Measurements from ENCODE around the gene WBP2NL.
"Not testable (repeated sequence)": the region's sequence is repeated elsewhere in the genome, so short reads cannot be mapped to it uniquely, and the experiment has no call there.

WBP2NL gene, protein sequence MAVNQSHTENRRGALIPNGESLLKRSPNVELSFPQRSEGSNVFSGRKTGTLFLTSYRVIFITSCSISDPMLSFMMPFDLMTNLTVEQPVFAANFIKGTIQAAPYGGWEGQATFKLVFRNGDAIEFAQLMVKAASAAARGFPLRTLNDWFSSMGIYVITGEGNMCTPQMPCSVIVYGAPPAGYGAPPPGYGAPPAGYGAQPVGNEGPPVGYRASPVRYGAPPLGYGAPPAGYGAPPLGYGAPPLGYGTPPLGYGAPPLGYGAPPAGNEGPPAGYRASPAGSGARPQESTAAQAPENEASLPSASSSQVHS

DNA sequence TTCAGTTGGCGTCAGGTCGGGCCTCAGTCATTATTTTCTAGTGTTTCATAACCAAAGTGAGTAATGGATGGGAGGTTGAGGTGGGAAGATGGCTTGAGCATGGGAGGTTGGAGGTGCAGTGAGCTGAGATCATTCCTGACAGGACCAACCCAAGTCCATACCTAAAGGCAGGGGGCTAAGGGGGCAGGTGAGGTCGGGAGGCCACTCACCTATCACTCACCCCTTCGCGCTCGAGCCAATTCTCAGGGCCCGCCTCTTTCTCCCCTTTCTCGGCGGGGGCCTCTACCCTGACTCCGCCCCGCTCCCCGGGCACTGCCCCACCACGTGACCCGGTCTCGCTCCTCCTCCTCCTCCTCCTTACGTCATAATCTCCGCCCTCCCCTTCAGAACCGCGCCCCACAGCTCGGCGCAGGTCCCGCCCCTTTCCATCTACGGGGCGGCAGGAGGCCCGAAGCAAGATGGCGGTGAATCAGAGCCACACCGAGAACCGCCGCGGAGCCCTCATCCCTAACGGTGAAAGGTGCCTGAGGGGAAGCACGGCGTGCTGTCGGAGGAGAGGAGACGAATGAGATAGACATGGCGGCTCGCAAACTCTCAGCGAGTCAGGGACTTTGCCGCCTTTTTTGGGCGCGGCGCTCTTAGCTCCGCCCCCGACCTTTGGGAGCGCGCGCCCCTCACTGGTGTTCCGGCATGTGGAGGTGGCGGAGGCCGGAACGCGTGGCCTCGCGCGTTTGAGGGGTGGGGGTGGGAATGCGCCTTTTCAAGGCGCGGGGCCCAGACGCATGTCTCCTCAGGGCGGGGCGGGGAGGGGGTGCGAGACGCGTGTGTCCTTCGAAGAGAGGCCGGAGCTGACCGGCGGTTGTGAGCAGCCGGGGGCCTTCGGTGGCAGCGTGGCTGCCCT, at the start of gene WBP2NL:
Gene WBP2NL, plus strand, starts transcription at position 428 of the 901 bp plus-strand sequence. Its CDS starts 31 bp downstream, at position 459.
- DNase-seq = peak; percentile 81

DNA sequence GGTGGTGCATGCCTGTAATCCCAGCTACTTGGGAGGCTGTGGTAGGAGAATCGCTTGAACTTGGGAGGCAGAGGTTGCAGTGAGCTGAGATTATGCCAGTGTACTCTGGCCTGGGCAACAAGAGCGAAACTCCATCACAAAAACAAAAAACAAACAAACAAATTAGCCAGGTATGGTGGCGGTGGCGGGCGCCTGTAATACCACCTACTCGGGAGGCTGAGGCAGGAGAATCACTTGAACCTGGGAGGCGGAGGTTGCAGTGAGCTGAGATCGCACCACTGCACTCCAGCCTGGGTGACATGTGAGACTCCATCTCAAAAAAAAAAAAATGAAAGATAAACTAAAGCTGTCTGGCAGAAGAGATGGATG, 49.7 kb upstream of the WBP2NL start:
- DNase-seq = not testable (repeated sequence)

DNA sequence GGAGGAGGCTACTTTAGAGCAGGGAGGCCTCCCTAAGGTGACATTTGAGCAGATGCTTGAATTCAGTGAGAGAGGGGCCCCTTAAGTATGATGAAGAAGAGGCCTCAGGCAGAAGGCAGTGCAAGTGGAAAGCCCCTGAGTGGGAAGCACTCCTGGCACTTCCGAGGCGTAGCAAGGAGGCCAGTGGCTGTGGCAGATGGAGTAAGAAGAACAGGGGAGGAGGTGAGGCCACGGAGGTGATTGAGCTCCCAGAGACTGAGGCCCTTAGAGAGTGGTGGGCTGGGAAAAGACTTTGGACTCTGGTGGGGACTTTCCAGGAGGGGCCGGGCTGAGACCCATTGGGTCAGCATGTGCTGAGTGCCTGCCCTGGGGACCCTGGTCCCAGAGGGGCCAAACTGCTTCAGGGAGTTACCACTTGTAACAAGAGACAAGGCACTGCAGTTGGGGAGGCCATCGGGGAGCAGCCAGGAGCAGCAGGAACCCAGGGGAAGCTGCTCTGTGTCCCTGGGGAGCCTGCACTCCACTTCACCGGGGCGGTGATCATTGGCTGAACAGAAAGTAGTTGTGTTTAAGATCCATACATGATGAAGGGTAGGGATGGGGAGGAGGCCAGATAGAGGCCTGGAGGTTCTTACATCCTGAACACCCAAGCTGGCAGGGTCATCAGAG, 49.2 kb upstream of the WBP2NL start:
- no peak for DNase-seq

DNA sequence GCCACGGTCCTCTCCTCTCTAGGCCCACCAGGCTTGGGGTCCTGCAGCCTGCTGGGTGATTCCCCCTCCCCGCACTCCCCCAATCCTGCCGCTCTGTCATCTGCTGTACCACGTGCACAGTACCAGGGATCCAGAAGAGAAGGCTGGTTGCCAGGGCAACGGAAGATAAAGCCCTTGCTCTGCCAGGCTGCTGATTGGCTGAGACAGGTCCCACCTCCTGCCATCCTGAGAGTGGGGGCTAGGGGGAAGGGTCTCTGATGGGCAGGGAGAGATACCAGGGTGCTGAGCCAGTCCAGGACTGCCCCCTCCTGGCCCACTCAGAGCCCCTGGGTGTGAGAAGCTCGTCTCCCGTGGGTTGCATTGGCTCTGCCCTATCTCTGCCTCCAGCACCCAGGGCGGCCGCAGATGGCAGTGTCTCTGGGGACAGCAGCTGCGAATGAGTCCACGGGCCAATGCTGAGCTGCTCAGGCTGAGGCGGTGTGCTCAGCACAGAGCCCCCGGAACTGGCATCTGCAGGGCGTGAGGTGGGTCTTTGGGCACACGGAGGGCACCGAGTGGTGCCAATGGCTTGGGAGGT, 46.6 kb upstream of the WBP2NL start, which contains the start of gene SMIM45:
Gene SMIM45, plus strand, starts transcription at position 253 of the 577 bp plus-strand sequence.
- no peak for DNase-seq

DNA sequence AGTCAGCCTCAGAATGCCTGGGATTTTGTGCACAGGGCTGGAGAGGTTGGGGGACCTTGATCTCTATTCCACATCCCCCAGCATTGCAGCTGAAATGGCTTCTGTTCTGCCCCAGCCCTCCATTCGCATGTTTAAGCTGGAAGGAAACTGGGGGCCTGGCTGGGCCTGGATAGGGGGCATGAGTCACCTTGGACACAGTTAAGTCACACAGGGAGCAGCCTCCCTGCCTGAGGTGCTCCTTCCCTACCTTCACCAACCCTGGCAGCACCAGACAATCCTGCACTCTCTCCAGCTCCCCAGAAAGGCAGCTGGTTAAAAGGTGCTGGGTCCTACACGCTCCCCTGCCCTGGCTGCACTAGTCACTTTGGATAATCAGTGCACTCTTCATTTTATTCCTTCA, 45.9 kb upstream of the WBP2NL start:
- DNase-seq = no peak

DNA sequence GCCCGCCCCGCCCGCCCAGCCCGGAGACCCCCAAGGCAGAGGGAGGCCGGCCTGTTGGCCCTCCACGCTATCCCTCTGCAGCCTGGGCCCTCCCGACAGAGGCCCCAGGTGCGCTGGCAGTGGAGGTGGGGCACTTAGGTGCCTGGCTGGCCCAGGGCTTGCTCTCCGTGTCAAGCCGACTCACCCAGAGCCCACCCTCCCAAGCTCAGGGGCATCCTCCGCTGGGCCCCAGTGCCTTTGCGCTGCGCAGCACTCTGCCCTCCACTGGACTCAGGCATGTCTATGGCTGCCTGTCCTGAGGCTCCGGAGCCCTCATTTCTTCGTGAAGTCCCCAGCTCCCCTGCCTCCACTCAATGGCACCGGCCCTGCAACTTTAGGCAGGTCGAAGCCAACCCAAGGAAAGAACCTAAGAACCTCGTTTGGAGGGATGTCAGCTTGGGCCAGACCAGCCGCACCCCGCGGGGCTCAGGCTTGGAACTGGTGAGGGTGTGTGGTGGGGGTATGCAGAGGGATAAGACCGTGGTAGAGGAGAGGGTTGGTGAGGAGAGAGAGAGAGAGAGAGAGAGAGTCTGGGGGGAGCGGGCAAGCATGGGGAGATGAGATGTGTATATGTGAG, 40.5 kb upstream of the WBP2NL start:
- DNase-seq = no peak

DNA sequence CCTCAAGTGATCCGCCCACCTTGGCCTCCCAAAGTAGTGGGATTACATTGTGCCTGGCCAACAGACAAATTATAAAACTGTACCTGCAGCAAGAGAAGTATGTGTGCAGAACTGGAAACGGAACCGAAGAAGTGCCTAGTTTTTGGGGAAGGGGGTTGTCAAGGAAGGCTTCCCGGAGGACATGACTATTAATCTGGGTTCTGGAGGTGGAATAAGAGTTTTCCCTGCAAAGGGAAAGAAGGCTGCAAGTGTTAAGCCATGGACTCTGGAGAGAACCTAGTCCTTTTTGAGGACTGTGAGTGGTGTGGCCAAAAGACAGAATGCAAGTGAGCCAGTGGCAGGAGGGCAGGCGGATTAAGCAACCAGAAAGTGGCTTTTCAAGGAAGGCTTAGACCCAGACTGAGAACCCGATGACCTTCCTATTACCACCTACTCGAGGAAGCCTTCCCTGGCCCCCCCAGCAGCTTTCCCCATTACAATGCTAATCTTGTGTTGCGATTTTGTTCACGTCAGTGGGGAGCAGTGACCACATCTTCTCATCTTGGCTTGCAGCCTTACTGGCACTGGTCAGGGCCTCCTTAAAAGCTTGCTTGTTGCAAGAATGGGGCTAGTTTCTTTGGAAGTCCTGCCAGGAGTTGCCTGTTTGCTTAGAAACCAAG, 35.0 kb upstream of the WBP2NL start:
- no peak for DNase-seq

DNA sequence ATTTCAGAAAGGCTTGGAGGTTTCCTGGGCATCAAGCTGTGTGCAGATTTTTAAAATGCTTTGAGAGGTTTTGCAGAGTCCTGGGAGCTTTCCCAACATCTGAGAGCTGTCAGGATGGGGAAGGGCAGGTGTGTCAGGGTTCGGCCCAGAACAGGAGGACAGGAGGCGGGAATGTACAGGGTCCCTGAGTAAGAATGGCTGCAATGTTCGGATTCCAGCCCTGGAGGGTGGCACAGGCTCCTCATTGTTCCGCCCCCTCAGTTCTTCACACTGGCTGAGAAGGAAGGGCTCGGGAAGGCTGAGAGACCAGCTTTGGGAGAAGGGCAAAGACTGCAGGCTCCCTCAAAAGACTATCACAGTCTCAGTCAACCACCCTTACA, 34.5 kb upstream of the WBP2NL start:
- no peak for DNase-seq

DNA sequence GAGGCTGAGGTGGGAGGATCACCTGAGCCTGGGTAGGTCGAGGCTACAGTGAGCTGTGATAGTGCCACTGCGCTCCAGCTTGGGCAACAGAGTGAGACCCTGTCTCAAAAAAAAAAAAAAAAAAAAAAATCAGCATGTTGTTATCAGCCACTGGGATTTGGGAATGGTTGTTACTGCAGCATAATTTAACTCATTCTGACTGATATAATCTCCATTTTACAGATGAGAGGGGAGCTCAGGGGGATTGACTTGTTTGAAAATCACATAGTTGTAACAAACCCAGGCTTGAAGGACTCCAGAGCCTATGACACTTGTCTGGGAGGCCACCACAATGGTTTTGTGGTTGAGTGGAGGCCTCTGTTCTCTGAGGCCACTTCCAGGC, 32.4 kb upstream of the WBP2NL start:
- no peak for DNase-seq

DNA sequence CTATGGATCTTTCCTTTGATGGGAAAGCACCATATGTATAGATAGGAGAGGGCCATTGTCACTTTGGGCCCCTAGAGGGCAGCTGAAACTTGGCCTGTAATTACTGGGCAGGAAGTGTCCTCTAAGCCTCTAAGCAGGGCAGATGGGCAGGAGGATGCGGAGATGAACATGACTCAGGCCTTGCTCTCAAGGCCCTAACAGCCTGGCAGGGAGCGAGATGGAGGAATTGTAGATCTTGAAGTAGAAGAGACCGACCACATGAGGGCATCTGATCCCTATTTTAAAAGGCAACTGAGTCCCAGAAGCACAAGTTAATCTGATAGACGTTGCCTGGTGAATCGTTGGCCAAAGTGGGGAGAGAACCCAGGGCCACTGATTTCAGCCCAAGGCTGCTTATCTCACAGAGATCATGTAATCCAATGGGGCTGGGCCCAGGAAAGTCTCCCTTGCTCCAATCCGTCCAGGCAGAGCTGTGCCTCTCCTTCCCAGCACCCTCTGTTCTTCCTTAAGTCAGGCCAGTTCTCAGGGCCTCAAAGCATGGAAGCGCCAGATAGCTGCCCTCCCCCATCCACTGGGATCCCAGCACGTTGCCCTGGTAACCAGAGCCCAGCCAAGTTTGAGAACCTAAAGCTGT, 31.9 kb upstream of the WBP2NL start:
- DNase-seq = peak; percentile 8

DNA sequence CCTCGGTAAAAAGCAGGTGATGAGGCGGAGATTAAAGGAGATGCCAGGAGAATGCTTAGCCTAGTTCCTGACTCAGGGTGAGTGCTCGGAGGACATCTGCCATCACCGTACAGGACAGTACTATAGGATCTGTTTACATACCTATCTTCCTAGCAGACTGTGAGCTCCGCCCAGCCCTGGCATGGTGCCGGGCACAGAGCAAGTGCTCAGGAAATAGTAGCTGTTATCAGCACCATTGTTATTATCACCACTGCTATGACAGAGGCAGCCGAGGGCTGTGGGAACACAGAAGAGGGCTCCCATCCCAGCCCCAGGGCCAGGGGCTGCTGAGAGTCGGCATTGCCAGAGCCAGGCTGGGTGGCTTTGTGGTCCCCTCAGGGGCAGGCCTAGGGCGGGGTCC, 30.0 kb upstream of the WBP2NL start:
- no peak for DNase-seq

DNA sequence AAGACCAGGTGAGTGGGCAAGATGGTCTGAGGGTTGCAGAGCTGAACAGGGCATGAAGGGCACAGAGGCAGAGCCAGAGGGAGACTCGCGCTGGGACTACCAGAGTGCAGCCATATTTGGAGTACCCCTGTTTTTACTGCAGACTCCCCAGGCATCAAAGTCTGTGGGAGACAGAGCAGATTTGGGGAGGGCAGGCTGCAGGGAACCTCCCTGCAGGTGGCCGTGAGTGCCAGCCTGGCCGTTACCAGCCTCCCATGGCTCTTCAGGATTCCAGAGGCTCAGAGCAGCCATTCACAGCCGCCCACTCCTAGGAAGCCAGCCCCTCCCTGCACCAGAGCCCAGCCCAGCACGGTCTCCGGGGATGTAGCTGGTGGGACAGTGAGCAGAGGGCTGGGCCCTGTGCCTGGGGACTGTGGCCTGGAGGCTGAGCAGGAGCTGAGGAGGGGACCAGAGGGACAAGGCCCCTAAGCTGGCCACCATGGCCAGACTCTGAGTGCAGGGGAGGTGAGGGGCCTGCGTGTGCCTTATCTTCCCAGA, 29.4 kb upstream of the WBP2NL start, which contains the start of gene SEPTIN3:
Gene SEPTIN3, plus strand, starts transcription at position 334 of the 537 bp plus-strand sequence. CDS start 2,050 bp downstream, outside the sequence.
- DNase-seq = no peak

DNA sequence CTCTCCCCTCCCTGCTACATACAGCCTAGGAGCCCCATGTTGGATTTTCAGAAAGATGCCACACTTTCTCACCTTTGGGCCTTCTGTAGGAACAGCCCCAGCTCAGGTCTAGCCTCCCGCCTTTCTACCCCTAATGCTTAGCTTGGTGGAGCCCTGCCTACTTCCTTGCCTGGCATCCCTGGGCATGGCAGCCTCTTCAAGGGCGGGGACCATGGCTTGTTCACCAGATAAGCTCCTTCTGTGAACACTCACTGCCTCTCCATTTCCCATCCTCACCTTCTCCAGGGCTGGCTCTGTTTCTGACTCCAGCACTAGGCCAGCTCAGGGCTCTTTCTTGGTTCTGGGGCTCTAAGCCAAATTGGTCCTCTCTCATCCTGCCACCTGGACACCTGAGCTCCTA, 28.0 kb upstream of the WBP2NL start:
- no peak for DNase-seq

DNA sequence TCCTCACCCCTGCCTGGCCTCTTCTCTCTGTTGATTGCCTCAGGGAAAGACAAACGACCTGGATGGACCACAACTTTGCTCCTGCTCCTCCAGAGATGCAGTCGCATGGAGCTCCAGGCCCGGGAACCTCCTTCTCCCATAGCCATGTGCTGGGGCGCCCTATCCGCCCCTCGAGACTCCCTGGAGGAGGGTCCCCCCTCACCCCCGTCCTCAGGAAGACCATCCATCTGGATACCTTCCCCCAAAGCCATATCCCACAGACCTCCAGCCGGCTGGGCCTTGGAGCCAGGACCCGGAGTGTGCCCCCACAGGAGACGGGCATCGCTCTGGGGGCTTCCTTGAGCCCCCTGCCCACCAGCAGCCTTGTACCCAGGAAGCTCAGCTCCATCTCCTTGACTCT, 27.2 kb upstream of the WBP2NL start:
- DNase-seq = no peak

DNA sequence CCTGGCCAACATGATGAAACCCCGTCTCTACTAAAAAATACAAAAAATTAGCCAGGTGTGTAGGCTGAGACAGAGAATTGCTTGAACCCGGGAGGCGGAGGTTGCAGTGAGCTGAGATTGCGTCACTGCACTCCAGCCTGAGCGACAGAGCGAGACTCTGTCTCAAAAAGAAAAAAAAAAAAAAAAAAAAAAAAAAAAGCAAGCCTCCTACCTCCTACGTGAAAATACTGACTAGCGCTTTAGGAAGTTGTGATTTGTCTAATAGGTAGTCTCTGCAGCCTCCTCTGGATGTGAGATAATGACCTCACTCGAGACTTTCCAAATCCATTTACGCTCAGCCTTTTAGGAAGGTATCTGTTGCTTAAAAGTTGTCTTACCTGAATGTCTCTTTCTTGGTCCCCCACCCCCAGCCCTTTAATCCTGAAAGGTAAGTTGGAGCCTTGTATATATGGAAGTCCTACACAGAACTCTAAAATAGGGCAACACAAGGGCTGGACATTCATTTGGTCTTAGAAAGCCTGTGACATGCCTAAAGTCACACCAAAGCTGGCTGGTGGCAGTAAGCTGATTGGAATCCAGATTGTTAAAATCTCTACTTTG, 23.8 kb upstream of the WBP2NL start:
- no peak for DNase-seq

DNA sequence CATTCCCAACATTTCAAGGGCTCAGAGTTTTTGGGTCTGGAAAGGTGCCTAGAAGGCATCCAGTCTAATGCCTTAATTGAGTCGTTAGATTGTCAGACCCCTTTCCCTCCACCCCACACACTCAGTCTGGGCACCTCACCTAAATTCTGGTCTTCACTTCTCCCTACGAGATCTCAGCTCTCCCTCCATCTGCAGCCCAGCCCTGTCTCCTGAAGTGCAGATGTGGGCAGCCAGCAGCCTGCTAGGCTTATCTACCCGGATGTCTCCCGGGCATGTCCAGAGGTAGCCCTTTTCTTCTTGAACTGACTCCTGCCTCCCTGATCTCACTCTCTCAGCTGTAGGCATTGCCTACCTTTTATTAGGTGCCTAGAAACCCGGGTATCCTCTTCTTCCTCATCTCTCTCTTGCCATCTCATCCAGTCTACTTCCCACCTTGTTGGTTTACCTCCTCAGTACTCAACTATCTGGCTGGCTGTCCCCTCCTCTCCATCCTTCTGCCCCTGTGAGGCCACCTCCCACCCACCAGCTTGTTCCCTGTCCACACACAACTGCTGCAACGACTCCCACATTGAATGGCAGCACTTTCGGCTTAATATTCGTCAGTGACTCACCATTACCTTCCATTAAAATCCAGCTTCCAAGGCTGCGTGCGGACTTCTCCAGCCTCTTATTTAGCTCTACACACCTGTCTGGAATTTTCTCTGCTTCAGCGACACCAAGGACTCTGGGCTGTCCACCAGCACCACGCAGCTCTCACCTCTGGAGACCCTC, 23.1 kb upstream of the WBP2NL start:
- DNase-seq = no peak

DNA sequence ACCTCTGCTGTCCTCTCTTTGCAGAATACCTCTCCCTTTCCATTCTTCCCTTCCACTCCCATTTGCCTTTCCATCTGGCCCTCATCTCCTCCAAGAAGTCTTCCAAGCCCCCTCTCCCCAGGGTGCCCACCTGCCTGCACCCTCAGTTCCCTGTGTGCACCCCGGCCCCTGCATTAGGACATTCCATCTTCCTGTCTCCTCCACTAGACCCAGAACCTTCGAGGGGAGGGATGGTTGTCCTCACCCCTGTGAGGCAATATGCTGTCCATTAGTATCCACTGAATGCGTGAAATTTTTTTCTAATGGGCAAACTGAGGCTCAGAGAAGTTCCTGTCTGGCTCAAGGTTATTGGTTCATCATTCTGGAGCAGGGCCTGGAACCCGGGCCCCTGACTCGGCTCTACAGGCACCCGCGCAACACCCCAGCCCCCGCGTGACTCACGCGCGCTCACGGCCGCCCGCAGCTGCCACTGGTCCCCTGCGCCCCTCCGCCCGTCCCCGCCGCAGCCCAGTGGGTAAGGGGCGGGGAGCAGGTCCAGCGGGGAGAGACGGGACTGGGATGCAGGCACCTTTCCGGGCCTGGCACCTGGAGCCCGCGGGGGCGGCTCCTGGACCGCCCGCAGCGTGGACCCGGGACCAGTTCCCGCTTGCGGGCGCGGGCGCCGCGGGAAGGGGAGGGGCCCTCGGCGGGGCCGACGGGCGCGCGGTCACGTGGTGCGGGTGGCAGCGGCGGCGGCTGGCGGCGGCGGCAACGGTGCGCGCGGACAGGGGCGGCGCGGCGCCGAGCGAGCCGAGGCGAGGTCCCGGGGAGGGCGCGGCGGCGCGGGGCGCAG, 22.3 kb upstream of the WBP2NL start:
- peak; percentile 3 for DNase-seq

DNA sequence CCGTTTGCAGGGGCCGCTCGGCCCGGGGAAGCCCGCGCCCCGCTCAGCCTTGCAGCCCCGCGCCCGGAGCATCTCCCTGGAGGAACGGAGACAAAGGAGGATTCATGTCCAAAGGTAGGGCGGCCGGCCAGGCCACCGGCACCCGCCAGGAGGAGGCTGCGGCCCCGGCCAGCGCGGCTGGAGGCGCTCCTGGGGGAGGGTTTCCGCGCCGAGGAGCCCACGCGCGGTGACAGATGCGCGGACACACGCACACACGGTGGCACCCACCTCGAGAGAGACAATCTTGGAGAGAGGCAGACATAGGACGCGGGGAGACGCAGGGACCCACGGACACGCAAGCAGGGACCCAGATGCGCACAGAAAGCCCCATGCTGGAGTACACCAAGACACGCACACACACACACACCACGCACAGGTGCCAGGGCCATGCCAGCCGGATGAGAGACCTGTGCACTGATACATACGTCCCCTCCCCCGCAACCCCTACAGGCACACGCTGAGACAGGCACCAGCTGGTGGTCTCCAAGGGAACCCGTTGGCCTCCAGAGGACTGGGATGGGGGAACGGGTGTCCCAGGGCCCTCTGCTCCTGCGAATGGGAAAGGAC, 21.5 kb upstream of the WBP2NL start:
- no peak for DNase-seq

DNA sequence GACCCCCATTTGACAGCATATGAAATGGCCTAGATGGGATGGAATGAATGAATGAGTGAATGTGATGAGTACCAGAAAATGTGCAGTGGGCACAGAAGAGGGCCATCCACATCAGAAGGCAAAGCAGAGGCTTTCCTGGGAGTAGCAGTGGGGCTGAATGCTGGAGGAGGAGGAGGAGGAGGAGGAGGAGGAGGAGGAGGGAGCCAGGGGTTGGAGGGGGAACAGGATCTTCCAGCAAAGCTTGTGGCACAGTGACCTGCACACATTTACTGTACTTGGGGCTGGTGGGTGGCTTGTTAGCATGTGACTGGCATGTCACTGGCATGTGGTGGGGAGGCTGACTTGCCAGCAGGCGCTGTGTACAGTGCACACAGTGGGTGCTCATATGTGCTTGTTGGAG, 19.9 kb upstream of the WBP2NL start:
- DNase-seq = no peak
